Right lung (tissue), 5 donors: Measurements from ENCODE around the gene DPH6. TPM values are rescaled to one million over a fixed set of nuclear protein-coding genes. Genes with fewer than 3 reads are reported as not detected.
"Not testable (repeated sequence)": the region's sequence is repeated elsewhere in the genome, so short reads cannot be mapped to it uniquely, and the experiment has no call there.

Experiments used
- DNase-seq, 2 donors: peaks; one replicate each; pipeline ENCODE4 v3.0.0-alpha.2; 2013
- polyA plus RNA-seq, 5 donors: library from polyadenylated mRNA; unstranded; fragments of 120-200 nt; gene quantifications; one replicate each; pipeline versions ENCODE4 v1.2.1 to v1.2.3, GENCODE V29; 2013; ENCODE audit warnings: inconsistent platforms in 1 of 5, low replicate concordance in 1 of 5; ENCODE audit not compliant: insufficient read length in 5 of 5, insufficient read depth in 1 of 5

DPH6 gene
- polyA plus RNA-seq, 5 donors = 10.1 to 16.7 (median 14.6) TPM

- no peak for DNase-seq
These were observed 59.7 kb downstream of the DPH6 start for GRCh38 chr15:35486296-35486695.

- DNase-seq = no peak
These were observed 60.6 kb downstream of the DPH6 start for GRCh38 chr15:35485411-35485810.

GRCh38 chr15:35484231-35484945 is 61.6 kb downstream of the DPH6 start:
- DNase-seq = no peak

- no peak for DNase-seq
These were observed 64.0 kb downstream of the DPH6 start for GRCh38 chr15:35481992-35482391.

GRCh38 chr15:35481064-35481463 is 64.9 kb downstream of the DPH6 start:
- DNase-seq = no peak

GRCh38 chr15:35479423-35479822 is 66.5 kb downstream of the DPH6 start:
- DNase-seq = no peak

- no peak for DNase-seq
These were observed 68.4 kb downstream of the DPH6 start for GRCh38 chr15:35477312-35478262.

GRCh38 chr15:35471024-35471423 is 74.9 kb downstream of the DPH6 start:
- DNase-seq = no peak

GRCh38 chr15:35470441-35470840 is 75.5 kb downstream of the DPH6 start:
- DNase-seq = no peak

- no peak for DNase-seq
These were observed 79.5 kb downstream of the DPH6 start for GRCh38 chr15:35466476-35466875.

GRCh38 chr15:35465783-35466182 is 80.2 kb downstream of the DPH6 start:
- DNase-seq = no peak

- no peak for DNase-seq
These were observed 85.3 kb downstream of the DPH6 start for GRCh38 chr15:35460616-35461015.

- no peak for DNase-seq
These were observed 87.6 kb downstream of the DPH6 start for GRCh38 chr15:35458176-35458856.

GRCh38 chr15:35455201-35455600 is 90.8 kb downstream of the DPH6 start:
- DNase-seq = no peak

- DNase-seq = no peak
These were observed 95.5 kb downstream of the DPH6 start for GRCh38 chr15:35450492-35450891.

- no peak for DNase-seq
These were observed 97.7 kb downstream of the DPH6 start for GRCh38 chr15:35448294-35448693.

GRCh38 chr15:35445891-35446290 is 100.1 kb downstream of the DPH6 start:
- no peak for DNase-seq

- DNase-seq = peak in 1 of 2 donors; percentile 14
These were observed 101.3 kb downstream of the DPH6 start for GRCh38 chr15:35444557-35445204.

GRCh38 chr15:35443376-35443775 is 102.6 kb downstream of the DPH6 start:
- DNase-seq = no peak

- DNase-seq = no peak
These were observed 103.2 kb downstream of the DPH6 start for GRCh38 chr15:35442742-35443141.

GRCh38 chr15:35441279-35441678 is 104.7 kb downstream of the DPH6 start:
- DNase-seq = not testable (repeated sequence)

- no peak for DNase-seq
These were observed 105.7 kb downstream of the DPH6 start for GRCh38 chr15:35440265-35440664.
